Stimulated activated CD8-positive, alpha-beta memory T cell treated with anti-CD3 and anti-CD28 coated beads, Interleukin-7, amount 100 ng/mL, for 1 hour (primary cell): ENCODE measurements around the gene TTC33.
"Not testable (repeated sequence)": the region's sequence is repeated elsewhere in the genome, so short reads cannot be mapped to it uniquely, and the experiment has no call there.

Source experiments
- DNase-seq, 2 donors: peaks; one replicate each; pipeline ENCODE4 v3.0.0-alpha.2; 2020; ENCODE audit warnings: low read depth in 2 of 2

The TTC33 gene

GRCh38 chr5:40654377-40654991 is 101.3 kb downstream of the TTC33 start:
- DNase-seq = no peak

GRCh38 chr5:40653221-40654022 is 102.3 kb downstream of the TTC33 start:
- DNase-seq = no peak

GRCh38 chr5:40652441-40653220 is 103.1 kb downstream of the TTC33 start:
- DNase-seq = no peak

- DNase-seq = no peak
These were observed 104.6 kb downstream of the TTC33 start for GRCh38 chr5:40651201-40651600.

GRCh38 chr5:40649463-40650030 is 106.2 kb downstream of the TTC33 start:
- DNase-seq = no peak

DNA sequence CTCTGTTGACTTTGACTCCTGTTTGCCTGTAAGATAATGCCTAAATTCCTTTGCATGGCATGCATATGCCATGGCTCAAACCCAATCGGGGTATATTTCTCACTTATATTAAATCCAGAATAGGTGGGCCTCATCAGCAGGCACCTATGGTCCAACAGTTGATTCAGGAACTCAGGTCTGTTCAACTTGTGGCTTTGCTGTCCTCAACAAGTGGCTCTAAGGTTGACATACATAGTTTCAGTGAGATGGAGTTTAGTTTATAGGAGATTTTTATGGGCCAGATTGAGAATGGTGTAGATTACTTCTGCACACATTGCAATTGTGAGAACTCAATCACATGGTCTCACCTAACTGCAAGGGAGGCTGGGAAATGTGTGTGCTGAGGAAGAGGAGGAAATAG is 107.6 kb downstream of the TTC33 start:
- no peak for DNase-seq

DNA sequence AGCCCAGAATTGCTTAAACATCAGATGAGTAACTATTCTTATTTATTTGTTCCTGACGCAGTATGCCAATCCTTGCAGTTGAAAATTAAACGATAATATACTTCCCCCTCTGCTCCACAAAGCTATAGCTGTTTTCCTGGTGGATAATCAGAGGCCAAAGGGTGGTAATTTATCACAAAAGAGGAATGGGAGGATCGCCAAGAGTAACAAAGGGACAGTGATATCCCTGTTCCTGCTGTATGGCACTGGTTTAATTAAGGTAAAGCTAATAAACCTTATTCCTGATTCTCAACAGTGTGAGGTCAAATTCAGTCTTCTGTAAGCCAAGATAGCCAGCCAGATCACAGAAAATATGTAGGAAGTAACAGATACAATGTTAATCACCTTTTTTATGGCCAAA is 109.5 kb downstream of the TTC33 start:
- no peak for DNase-seq

DNA sequence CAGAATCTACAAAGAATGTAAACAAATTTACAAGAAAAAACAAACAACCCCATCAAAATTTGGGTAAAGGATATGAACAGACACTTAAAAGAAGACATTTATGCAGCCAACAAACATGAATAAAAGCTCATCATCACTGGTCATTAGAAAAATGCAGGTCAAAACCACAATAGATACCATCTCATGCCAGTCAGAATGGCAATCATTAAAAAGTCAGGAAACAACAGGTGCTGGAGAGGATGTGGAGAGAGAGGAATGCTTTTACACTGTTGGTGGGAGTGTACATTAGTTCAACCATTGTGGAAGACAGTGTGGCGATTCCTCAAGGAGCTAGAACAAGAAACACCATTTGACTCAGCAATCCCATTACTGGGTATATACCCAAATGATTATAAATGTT is 116.2 kb downstream of the TTC33 start:
- DNase-seq = not testable (repeated sequence)

GRCh38 chr5:40634593-40634992 is 121.2 kb downstream of the TTC33 start:
- no peak for DNase-seq

DNA sequence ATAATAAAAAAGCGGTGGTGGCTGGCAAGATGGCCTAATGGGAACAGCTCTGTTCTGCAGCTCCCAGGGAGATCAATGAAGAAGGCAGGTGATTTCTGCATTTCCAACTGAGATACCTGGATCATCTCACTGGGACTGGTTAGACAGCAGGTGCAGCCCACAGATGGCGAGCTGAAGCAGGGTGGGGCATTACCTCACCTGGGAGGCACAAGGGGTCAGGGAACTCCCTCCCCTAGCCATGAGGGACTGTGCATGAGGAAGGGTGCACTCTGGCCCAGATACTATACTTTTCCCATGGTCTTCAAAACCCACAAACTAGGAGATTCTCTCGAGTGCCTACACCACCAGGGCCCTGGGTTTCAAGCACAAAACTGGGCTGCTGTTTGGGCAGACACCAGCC is 121.6 kb downstream of the TTC33 start:
- DNase-seq = no peak

- DNase-seq = no peak
These were observed 124.5 kb downstream of the TTC33 start for GRCh38 chr5:40631236-40631635.

DNA sequence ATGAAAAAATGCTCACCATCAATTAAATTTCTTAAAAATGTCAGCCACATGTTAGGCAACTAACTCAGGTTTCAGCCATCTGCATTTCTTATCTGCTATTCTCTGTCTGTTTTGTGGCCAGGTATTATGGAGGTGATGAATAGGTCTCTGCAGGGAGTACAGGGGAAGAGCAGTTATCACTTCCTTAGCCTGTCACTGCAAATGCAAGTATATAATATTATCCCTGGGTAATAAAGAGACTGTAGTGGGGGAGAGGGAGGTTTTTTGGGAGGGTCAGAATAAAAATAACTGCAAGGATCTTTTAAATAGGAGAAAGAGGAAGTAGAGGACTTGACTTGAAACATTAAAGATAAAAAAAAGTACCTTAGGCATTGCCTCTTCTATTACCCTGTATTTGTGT is 125.6 kb downstream of the TTC33 start:
- no peak for DNase-seq

- no peak for DNase-seq
These were observed 127.4 kb downstream of the TTC33 start for GRCh38 chr5:40628407-40628806.

DNA sequence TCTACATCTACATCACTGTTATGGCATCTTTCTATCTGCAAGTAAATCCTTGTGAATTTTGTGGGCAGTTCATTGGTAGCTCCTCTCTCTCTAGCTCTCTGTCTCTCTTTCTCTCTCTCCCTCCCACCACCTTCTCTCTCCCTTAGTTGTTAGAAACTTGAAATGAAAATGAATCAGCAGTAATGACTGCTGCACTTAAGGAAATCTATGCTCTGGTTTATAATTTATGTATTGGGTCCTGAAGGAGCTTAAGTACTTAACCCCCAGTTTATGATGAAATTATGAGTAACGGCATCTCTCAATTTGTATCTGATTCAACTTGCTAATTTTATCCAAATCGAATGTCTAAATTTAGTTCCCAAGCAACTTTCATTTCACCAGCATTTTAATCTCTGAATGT is 128.1 kb downstream of the TTC33 start:
- DNase-seq = no peak

- DNase-seq = no peak
These were observed 129.0 kb downstream of the TTC33 start for GRCh38 chr5:40626801-40627200.

GRCh38 chr5:40623480-40624420 is 132.0 kb downstream of the TTC33 start:
- no peak for DNase-seq

GRCh38 chr5:40622463-40623252 is 133.1 kb downstream of the TTC33 start:
- no peak for DNase-seq

- DNase-seq = no peak
These were observed 136.3 kb downstream of the TTC33 start for GRCh38 chr5:40619421-40619820.

DNA sequence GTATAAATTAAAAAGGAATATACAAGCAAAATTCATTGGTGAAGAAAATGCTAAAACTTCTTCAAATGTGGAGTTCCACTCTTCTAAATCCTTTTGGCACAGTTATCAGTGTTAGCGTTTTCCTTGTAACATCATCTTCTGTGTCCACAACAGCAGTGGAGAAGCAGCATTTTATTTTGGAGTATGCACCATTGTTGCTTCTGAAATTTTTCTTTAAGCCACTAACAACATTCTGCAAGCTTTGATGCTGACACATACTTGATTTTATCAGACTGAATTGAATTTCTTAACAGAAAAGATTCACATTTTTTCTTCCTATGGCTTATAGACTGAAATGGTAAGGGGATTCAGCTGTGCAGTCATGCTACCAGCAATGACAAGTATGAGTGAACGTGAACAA is 136.8 kb downstream of the TTC33 start:
- DNase-seq = no peak

DNA sequence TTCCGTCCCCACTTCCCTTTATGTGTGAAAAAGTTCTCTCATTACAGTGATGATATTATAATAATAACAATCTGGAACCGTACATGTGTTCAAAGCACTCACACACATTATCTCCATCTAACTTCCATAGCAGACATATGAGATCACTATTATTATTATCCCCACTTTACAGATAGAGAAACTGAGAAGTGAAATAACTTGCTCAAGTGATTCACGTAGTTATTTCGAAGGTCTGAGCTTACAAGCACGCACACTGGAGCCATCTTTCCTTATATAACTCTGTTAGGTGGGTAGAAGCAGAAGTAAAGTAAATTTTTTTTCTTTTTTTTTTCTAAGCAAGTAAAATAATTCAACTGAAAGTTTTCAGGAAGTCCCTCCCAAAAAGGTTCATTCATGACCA is 139.0 kb downstream of the TTC33 start:
- no peak for DNase-seq
